Measurements from ENCODE around the gene ZFR.
"Not testable (repeated sequence)": the region's sequence is repeated elsewhere in the genome, so short reads cannot be mapped to it uniquely, and the experiment has no call there.

The ZFR gene

DNA sequence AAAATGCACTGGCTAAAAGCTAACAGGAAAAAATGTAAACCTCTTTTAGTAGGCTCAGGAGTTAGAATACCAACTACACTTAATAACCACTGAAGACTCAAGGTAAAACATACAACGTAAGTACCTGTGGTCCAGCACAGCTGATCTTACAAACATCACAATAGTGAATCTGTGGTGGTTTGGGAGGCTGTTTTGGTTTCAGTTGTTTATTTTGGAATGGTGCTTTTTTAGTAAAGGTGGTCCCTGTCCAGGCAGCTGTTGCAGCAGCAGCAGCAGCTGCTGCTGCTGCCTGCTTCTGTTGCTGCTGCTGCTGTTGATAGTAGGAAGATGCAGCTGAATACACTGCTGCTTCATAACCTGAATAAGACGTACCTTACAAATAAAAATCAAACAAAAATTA is 37.9 kb downstream of the ZFR start:
- no peak for DNase-seq (ENCODE audit: low read depth)

DNA sequence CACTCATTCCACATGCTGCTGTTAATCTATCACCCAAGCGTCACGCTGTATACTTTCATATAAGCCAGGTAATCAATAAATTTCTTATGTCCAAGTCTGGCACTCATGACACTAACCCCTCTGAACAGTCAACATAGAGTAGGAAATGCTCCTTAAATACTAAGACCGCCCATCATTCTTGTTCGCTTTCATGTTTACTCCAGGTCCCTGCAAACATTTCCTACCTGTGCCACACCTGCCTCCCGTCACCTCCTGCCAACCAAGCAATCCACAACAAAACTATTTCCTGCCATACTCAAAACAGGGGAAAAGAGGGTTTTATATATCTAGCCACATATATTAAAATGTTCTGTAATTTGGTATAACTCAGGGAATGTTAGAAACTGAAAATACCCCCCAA is 39.0 kb downstream of the ZFR start:
- DNase-seq (ENCODE audit: low read depth), result no peak

DNA sequence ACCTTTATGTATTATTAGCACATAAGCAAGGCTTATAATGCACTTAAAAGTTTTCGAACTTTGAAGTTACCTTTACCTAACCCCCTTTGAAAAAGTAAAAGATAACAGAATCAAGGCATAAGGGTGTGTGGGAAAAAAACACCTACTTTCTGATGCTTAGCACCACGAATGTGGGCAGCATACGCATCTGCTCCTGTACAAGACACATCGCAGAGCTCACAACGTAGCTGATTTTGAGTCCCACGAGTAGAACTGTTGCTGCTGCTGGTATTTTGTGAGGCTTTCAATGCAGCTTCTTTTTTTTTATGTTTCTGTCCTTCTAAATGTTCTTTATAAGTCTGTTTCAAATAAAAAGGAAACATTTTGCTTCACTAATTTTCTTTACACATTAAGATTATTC is 40.8 kb downstream of the ZFR start:
- no peak for DNase-seq (ENCODE audit: low read depth)

DNA sequence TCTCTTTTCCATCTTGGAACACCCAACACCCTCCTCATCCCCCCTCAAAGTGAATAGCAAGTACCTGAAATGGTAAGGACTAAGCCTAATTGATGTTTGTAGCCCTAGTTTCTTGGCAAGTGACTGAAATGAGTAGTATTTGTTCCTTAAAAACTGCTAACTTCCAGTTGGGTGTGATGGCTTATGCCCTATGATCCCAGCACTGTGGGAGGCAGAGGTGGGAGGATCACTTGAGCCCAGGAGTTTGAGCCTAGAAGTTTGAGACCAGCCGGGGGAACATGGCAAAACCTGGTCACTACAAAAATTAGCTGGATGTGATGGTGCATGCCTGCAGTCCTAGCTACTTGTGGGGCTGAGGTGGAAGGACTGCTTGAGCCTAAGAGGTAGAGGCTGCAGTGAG is 44.1 kb downstream of the ZFR start:
- DNase-seq (ENCODE audit: low read depth), result no peak

DNA sequence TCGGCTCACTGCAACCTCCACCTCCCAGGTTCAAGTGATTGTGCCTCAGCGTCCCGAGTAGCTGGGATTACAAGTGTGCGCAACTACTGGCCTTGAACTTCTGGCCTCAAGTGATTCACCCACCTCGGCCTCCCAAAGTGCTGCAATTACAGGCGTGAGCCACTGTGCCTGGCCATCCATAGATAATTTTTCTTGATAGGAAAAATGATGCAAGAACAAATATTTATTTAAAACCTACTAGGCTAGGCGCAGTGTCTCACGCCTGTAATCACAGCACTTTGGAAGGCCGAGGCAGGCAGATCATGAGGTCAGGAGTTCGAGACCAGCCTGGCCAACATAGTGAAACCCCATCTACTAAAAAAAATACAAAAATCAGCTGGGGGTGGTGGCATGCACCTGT is 45.8 kb downstream of the ZFR start:
- peak; percentile 88 for DNase-seq (ENCODE audit: low read depth)

DNA sequence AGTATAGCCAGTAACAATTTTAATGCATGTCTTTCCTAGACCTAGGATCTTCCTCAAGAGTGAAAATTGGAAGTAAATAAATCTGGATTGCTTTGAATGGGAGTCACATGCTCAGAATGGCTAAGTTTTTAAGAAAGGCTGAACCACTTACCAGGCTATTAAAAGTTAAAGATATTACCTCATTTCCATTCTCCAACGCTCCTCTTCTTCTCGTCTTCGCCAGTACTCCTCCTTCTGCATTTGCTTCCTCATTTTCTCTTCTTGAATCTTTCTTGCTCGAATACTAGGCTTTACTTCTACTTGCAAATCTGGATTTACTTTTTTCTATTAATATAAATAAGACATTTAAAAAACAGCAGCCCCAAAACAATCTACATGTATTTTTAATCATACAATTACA is 49.6 kb downstream of the ZFR start:
- no peak for DNase-seq (ENCODE audit: low read depth)

DNA sequence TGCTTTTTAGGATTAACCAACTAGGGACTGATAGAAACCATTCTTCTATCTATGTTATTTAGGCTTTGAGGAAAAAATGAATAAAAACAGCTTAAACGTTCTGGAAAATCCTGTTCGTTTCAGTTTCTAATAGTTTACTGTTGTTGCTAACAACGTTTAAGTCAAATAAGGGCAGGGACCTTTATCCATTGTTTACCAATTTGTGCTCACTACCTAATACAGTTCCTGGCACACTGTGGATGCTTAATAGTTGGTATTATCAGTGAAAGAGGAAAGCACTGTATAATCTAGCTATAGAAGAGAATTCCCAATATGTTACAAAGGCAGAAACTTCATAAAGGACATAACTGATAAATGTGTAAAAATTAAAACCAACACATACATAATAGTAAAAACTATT is 52.5 kb downstream of the ZFR start:
- DNase-seq (ENCODE audit: low read depth), result no peak

DNA sequence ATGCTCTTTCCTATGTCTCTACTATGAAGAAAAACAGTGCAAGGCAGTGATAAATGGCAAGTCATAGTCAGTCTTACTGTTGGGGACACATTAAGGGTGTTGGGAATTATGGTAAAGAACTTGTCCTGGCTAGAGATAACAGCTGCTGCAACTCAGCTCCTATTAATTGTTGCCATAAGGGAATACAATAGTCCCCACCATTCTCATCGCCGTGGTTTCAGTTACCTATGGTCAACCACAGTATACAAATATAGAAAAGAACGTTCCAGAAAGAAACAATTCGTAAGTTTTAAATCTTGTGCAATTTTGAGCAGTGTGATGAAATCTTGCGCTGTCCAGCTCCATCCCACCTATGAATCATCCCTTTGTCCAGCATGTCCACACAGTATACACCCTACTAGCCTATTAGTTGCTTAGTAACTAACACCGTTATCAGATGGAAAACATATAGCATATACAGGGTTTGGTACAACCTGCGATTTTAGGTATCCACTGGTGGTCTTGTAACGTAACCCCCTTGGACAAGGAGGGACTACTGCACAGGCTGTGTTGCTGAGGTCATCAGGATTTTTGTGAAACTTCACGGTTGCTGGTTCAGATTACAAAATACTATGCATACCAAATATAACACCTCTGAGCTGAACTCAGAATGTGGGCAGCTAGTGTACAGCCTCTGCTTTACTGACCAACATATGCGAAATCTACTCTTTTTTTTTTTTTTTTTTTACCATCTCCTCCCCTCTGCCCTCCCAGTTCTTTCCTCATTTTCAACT is 53.5 kb downstream of the ZFR start:
- peak; percentile 96 for DNase-seq (ENCODE audit: low read depth)

DNA sequence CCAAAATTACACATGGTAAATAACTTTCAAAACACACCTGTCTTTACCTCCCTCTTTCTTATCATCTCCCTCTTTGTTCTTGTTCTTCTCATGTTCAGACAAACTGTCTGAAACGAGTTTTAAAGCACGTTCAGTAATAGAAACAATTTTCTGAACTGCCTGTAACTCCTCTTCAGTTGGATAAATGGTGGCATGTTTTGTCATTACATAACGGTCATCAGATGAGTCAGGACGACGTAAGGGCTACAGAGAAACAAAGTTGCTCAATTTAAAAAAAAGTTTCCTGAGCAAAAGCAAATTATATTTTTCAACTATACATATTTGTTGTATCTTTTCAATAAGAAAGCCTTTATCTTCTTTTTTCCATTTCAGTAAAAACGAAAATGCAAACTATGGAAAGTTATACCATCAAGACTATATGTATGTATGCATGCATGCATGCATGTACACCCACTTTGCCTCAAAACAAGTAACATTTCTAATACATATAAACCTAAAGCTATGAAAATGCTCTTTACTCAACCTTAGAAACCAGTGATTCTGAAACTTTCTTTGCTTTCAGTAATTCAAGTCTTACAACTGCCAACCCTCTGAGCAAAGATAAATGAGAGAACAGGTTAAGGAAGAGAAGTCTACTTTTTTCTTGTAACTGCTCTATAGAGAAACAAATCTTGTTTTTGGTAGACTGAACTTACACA is 56.0 kb downstream of the ZFR start:
- DNase-seq (ENCODE audit: low read depth), result peak; percentile 85

DNA sequence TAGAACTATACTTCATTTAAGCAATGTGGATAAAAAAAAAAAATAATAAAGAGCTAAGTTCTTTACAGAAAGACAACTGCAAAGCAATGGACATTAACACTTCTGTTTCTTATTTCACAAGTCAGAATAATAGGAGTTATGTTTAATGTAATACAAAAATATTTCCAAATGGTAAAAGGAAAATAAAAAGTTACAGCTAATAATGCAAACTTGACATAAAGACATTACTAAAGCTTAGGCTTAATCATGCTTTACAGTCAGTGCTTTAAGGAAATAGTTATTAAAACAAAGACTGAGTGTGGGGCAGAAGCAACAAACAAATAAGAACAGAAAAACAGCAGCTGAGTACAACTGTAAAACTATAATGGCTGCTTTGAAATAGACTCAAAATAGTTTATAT is 56.7 kb downstream of the ZFR start:
- DNase-seq (ENCODE audit: low read depth), result no peak

DNA sequence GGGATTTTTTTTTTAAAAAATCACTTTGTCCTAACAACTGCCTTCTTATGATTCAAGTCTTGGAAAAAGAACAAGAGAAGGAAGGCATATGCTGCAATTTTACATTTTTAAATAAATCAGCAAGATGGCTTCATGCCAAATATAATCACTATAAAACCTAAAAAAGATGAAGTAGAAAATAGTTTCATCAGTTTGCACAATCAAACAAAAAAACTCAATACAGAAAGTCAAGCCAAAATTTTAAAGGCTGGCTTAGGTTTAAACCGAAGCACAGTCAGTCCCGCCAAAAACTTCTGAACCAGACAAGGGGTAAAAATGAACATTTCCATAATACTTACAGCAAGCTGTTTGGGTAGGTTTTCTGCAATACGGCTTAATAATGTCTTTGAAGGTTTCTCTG is 57.3 kb downstream of the ZFR start:
- DNase-seq (ENCODE audit: low read depth), result no peak

DNA sequence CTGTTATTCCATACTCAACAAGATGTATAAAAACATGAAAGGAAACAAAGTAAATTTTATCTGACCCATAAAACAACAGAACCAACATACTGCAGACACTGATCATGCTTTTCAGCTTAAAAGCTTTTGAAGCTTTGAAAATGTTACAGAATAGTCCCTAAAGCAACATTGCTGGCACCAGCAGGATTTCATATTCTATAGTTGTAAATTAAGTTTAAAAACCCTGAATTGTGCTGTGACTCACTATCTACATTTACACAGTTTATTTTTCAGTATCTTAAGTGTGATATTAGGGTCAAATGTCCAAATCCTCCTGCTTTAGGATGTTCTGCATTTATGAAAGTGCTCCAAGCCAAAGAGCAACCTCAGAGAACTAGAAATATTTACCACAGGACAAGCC is 59.9 kb downstream of the ZFR start:
- no peak for DNase-seq (ENCODE audit: low read depth)

DNA sequence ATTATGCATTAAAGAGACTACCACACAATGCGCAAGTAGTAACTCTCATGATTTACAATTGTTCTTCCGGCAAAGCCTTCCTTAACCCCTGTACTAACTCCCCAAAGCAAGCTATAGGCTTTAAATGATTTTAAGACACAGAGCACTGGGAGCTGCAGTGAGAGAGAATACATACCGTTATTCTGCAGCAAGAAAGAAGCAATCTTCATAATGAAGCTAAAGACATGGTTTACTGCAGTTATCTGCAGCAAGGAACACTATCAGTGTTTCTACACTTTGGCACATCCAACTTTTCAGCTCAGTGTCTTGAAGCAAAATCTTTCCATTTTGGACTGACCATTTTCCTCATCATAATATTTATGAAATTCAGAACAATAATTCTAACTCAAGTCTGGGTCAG is 61.0 kb downstream of the ZFR start:
- no peak for DNase-seq (ENCODE audit: low read depth)

DNA sequence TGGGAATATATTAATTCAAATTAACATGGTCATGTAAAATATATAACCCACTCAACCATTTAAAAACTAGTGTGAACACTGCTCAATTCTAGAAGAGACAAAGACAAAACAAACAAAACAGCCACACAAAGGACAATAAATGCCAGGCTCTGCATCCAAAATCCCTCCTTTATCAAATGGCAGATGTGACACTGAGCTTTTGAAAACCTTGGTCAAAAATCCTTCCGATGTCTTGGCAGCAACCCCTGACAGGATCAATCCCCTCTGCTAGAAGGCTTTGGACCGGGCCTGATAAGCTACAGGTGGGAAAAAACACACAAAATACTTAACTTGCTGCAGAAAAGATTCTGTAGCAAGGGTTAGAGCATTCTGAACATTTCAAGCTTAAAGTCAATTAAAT is 61.5 kb downstream of the ZFR start:
- DNase-seq (ENCODE audit: low read depth), result no peak

DNA sequence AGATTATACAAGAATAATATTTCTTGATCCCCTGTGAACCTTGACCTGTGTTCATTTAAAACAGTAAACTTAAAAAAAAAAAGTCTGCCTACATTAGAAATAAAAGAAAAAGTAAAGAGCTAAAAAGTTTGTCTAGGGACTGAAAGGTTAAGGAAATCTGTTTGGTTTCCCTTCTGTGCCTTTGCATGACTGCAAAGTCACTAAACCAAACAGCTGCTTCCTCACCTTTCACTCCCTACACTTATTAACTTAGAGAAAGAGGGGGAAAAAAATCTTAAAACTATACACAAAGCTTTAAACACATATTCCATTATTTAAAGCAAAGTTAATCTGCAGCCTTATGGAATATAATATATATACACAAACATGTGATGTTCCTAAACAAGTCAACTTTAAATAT is 65.1 kb downstream of the ZFR start:
- DNase-seq (ENCODE audit: low read depth), result no peak

DNA sequence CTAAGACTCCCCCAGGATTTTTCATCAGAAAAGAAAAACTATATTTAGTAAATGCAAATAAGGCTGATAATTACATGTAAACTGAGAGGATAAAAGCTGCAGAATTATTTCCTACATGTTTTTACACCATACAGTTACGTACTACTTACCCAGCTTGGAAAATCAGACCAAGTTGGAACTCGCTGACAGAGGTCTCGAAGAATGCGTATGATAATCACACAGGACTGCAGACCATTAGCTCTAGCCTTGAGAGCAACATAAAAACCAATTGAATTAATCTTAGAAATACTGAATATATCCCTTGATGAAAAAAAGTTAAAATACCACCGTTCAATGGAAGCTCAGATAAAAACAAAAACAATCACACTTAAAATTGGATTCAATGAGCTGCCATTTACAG is 65.6 kb downstream of the ZFR start:
- no peak for DNase-seq (ENCODE audit: low read depth)

DNA sequence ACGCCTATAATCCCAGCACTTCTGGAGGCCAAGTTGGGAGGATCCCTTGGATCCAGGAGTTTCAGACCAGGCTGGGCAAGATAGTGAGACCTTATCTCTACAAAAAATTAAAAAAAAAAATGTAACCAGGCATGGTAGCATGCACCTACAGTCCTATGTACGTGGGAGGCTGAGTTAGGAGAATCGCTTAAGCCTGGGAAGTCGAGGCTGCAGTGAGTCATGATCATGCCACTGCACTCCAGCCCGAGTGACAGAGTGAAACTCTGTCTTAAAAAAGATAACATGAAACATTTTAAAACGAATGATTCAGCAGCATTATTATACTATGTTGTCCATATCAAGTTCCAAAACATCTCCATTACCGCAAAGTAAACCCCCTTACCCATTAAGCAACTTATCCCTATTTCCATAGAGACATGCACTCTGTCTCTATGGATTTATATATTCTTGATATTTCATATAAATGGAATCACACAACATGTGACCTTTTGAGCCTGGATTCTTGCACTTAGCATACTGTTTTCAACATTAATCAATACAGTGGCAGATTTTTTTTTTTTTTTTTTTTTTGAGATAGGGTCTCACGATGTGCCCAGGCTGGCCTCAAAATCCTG is 74.9 kb downstream of the ZFR start:
- no peak for DNase-seq (ENCODE audit: low read depth)

DNA sequence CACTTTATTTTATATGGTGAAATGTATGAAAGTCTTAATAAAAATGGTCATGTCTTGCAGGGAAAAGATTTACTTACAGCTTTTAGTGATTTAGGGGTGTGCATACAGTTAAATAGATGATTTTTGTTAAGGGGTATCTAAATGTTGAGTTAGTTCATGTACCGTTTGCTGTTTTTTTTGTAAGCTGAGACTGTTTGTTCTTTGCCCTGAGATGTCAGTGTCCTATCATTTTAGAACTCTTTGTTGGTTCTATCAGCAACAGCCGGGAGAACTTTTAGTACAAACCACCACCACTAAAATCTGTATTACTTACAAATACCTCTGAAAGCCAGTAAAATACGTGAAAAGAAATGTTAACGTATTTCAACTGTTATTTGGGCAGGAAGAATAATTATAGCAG is 75.5 kb downstream of the ZFR start:
- no peak for DNase-seq (ENCODE audit: low read depth)

DNA sequence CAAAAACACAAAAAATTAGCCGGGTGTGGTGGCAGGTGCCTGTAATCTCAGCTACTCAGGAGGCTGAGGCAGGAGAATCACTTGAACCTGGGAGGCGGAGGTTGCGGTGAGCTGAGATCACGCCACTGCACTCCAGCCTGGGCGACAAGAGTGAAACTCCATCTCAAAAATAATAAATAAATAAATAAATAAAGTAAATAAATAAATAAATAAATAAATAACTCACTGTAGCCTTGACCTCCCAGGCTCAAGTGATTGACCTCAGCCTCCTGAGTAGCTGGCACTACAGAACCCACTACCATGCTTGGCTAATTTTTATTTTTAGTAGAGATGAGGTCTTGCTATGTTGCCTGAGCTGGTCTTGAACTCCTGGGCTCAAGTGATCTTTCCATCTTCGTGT is 77.3 kb downstream of the ZFR start:
- not testable (repeated sequence) for DNase-seq (ENCODE audit: low read depth)

DNA sequence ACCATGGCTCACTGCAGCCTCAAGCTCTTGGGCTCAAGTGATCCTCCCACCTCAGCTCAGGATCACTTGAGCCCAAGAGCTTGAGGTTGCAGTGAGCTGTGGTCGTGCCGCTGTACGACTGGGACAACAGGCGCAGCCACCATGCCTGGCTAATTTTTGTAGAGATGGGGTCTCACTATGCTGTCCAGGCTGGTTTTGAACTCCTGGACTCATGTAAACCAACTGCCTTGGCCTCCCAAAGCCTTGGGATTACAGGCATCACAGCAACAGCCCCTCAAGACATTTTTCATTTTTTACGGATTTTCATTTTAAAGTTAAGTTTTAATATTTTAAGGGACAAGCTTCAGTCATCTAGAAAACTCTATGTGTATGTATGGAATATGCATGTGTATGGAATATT is 78.9 kb downstream of the ZFR start:
- DNase-seq (ENCODE audit: low read depth), result no peak

DNA sequence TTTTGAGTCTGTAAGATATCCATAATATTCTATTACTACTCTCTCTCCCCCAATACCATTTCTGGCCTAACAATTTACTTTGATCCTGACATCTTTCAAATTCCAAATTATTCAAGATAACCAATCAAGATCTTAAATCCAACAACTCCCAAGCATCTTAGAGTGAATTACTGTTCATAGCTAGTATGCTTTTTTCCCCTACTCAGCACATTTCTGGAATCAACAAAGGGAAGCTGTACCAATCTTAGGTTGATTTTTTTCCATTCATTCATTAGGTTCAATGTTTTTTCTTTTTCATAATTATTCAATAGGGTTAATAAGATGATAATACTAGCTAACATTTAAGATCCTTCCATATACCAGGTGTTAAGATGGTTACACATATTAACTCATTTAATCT is 81.5 kb downstream of the ZFR start:
- no peak for DNase-seq (ENCODE audit: low read depth)

DNA sequence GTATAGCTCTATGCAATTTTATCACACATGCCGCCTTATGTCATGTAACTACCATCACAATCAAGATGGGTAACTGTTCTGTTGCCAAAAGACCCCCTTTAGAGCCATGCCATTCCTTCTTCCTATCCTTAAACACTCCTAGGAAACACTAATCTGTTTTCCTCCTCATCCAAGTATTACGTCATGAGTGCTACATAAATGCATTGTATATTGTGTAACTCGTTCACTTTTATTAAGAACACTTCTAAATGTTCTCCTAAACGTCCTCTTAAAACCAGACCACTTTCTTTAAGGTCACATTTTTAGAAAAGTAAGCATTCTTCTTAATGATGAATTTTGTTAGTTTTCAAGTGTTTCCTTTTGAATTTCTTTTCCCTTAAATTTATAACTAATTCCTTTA is 82.0 kb downstream of the ZFR start:
- DNase-seq (ENCODE audit: low read depth), result no peak

DNA sequence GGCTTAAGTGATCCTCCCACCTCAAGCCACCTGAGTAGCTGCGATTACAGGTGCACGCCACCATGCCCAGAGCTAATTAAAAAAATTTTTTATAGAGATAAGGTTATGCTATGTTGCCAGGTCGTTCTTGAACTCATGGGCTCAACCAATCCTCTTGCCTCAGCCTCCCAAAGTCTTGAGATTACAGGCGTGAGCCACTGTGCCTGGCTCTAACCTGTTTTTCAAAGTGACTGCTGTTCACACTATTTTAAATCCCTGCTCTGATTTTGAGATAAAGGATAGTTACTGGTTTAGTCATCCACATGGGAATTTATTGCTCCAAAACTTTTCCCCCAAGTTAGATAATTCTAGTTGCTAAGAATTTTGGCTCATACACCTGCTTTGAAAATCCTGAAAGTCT is 83.6 kb downstream of the ZFR start:
- no peak for DNase-seq (ENCODE audit: low read depth)

DNA sequence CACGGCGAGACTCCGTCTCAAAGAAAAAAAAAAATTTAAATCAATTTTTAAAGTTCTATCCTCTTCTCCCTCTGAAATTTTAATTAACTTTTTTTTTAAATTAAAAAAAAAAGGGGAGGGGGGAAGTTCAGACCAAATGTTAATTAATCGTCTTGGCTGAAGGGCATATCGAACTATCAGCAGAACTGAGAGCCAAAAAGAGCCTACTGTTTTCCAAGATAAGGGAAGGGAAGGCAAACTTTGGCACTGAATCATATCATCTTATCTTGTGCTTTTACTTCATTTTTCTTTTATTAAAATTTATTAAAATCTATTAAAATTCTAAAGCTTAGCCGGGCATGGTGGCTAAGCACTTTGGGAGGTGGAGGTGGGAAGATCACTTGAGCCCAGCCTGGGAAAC is 85.9 kb downstream of the ZFR start:
- no peak for DNase-seq (ENCODE audit: low read depth)
